Activated CD8-positive, alpha-beta memory T cell treated with anti-CD3 and anti-CD28 coated beads, Interleukin-2, amount 10 ng/mL, durations not matched to agents 7 days and 5 days (primary cell): ENCODE data around the gene RHOT2. TPM values are rescaled to one million over a fixed set of nuclear protein-coding genes. Genes with fewer than 3 reads are reported as not detected.

Source experiments
- ATAC-seq: fragments of 150-1000 bp; cut with Tn5 transposase; one replicate; pipeline ENCODE4 v1.10.0; 2021; ENCODE audit warnings: moderate library complexity
- CTCF ChIA-PET: fragments of 350-600 bp; sonication (Branson Sonifier 250); formaldehyde crosslinking; loops from one replicate; lab custom pipeline; 2021; ENCODE audit warnings: antibody characterized with exemption; lab: Charles Lee
- DNase-seq: peaks from one replicate; pipeline ENCODE4 v3.0.0-alpha.2; 2020
- H3K27ac Mint-ChIP-seq: one replicate; pipeline ENCODE4 v1.8.0; 2021; ENCODE audit warnings: mild to moderate bottlenecking, mixed read lengths
- H3K27me3 Mint-ChIP-seq: one replicate; pipeline ENCODE4 v1.8.0; 2021; ENCODE audit warnings: mixed read lengths
- H3K36me3 Mint-ChIP-seq: one replicate; pipeline ENCODE4 v1.8.0; 2021; ENCODE audit warnings: mild to moderate bottlenecking, mixed read lengths
- H3K4me1 Mint-ChIP-seq: one replicate; pipeline ENCODE4 v1.8.0; 2021; ENCODE audit warnings: mixed read lengths
- H3K4me3 Mint-ChIP-seq: one replicate; pipeline ENCODE4 v1.8.0; 2021; ENCODE audit warnings: mild to moderate bottlenecking, moderate library complexity, mixed read lengths
- H3K9me3 Mint-ChIP-seq: one replicate; pipeline ENCODE4 v1.8.0; 2022; ENCODE audit warnings: low read depth, mixed read lengths
- total RNA-seq, 2 experiments: library from RNA; stranded (reverse); gene quantifications; one replicate each; pipeline ENCODE4 v1.2.3, GENCODE V29; 2021

RHOT2 gene
- total RNA-seq, 2 experiments from 2014 or later = 134 to 168 TPM

- ATAC-seq = no peak
- H3K4me1 Mint-ChIP-seq = no peaks in the 10 kb centered on the region
Measured at GRCh38 chr16:629185-629832, 38.6 kb upstream of the RHOT2 start.

GRCh38 chr16:629833-630248 is 38.1 kb upstream of the RHOT2 start:
- Mint-ChIP-seq H3K4me1 (peaks cover 2% of the 10 kb centered on the region), H3K27me3 (no peaks in the 10 kb centered on the region), H3K36me3 (no peaks in the 10 kb centered on the region), H3K9me3 (no peaks in the 10 kb centered on the region), H3K27ac (no peak overlapping the region), H3K4me3 (no peak overlapping the region)
- no peak for ATAC-seq
- DNase-seq = no peak
- CTCF ChIA-PET = no interaction called here

More at GRCh38 chr16:629185-629832, 38.6 kb upstream of the RHOT2 start:
- DNase-seq = no peak
- no peaks in the 10 kb centered on the region for H3K9me3 Mint-ChIP-seq
- no peak overlapping the region for H3K4me3 Mint-ChIP-seq
- H3K36me3 Mint-ChIP-seq = no peaks in the 10 kb centered on the region
- no peaks in the 10 kb centered on the region for H3K27me3 Mint-ChIP-seq
- no peak overlapping the region for H3K27ac Mint-ChIP-seq
- CTCF ChIA-PET = no interaction called here

- ATAC-seq = no peak
- CTCF ChIA-PET = no interaction called here
- no peak overlapping the region for H3K4me3 Mint-ChIP-seq
Measured at GRCh38 chr16:630249-630814, 37.6 kb upstream of the RHOT2 start.

GRCh38 chr16:630815-631405 is 37.0 kb upstream of the RHOT2 start, which contains the start of gene WFIKKN1:
Gene WFIKKN1, plus strand, starts transcription at chr16:630985. Its CDS starts 269 bp downstream, at chr16:631254.
- Mint-ChIP-seq H3K4me3 (no peak within 1 kb of the TSS), H3K27ac (no peak within 1 kb of the TSS), H3K9me3 (no peaks in the 10 kb centered on the region), H3K4me1 (peaks cover 4% of the 10 kb centered on the region), H3K36me3 (no peaks in the 10 kb centered on the region), H3K27me3 (no peaks in the 10 kb centered on the region)
- CTCF ChIA-PET = no interaction called here
- no peak for ATAC-seq
- DNase-seq = no peak

More at GRCh38 chr16:630249-630814, 37.6 kb upstream of the RHOT2 start:
- Mint-ChIP-seq H3K27me3 (no peaks in the 10 kb centered on the region), H3K9me3 (no peaks in the 10 kb centered on the region), H3K4me1 (peaks cover 4% of the 10 kb centered on the region), H3K27ac (no peak overlapping the region), H3K36me3 (no peaks in the 10 kb centered on the region)
- no peak for DNase-seq

DNA sequence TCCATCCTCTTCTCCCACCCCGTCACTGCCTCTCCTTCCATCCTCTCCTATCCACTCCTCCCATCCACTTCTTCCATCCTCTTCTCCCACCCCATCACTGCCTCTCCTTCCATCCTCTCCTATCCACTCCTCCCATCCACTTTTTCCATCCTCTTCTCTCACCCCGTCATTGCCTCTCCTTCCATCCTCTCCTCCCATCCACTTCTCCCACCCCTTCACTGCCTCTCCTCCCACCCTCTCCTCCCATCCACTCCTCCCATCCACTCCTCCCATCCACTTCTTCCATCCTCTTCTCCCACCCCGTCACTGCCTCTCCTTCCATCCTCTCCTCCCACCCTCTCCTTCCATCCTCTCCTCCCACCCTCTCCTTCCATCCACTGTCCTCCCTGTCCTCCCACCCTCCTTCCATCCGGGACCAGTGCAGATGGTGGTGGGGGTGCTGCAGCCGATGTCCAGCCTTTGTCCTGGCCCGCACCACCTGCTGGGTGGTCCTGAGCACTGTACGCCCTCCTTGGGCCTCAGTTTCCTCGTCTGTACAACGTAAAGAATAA is 36.0 kb upstream of the RHOT2 start:
- no peak for DNase-seq

DNA sequence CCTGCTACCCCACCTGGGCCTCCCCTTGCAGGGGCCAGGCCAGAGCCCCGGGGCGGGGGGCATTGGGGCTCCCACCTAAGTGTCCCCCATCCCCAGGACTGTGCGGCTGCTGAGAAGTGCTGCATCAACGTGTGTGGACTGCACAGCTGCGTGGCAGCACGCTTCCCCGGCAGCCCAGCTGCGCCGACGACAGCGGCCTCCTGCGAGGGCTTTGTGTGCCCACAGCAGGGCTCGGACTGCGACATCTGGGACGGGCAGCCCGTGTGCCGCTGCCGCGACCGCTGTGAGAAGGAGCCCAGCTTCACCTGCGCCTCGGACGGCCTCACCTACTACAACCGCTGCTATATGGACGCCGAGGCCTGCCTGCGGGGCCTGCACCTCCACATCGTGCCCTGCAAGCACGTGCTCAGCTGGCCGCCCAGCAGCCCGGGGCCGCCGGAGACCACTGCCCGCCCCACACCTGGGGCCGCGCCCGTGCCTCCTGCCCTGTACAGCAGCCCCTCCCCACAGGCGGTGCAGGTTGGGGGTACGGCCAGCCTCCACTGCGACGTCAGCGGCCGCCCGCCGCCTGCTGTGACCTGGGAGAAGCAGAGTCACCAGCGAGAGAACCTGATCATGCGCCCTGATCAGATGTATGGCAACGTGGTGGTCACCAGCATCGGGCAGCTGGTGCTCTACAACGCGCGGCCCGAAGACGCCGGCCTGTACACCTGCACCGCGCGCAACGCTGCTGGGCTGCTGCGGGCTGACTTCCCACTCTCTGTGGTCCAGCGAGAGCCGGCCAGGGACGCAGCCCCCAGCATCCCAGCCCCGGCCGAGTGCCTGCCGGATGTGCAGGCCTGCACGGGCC is 35.2 kb upstream of the RHOT2 start:
- Mint-ChIP-seq H3K4me1 (peaks cover 8% of the 10 kb centered on the region), H3K36me3 (no peaks in the 10 kb centered on the region), H3K27ac (no peak overlapping the region), H3K9me3 (no peaks in the 10 kb centered on the region), H3K4me3 (no peak overlapping the region), H3K27me3 (no peaks in the 10 kb centered on the region)
- CTCF ChIA-PET = no interaction called here
- ATAC-seq (no peak), DNase-seq (no peak)

More for the DNA sequence above, 36.0 kb upstream of the RHOT2 start:
- ATAC-seq = no peak
- CTCF ChIA-PET = no interaction called here
- Mint-ChIP-seq H3K36me3 (no peaks in the 10 kb centered on the region), H3K9me3 (no peaks in the 10 kb centered on the region), H3K27ac (no peak overlapping the region), H3K27me3 (no peaks in the 10 kb centered on the region), H3K4me1 (peaks cover 4% of the 10 kb centered on the region), H3K4me3 (no peak overlapping the region)

- no peak overlapping the region for H3K4me3 Mint-ChIP-seq
- ATAC-seq = no peak
- H3K27ac Mint-ChIP-seq = no peak overlapping the region
- CTCF ChIA-PET = no interaction called here
- H3K27me3 Mint-ChIP-seq = no peaks in the 10 kb centered on the region
- H3K36me3 Mint-ChIP-seq = no peaks in the 10 kb centered on the region
- no peaks in the 10 kb centered on the region for H3K9me3 Mint-ChIP-seq
- no peak for DNase-seq
- H3K4me1 Mint-ChIP-seq = peaks cover 8% of the 10 kb centered on the region
Measured at GRCh38 chr16:633336-634050, 34.4 kb upstream of the RHOT2 start.

DNA sequence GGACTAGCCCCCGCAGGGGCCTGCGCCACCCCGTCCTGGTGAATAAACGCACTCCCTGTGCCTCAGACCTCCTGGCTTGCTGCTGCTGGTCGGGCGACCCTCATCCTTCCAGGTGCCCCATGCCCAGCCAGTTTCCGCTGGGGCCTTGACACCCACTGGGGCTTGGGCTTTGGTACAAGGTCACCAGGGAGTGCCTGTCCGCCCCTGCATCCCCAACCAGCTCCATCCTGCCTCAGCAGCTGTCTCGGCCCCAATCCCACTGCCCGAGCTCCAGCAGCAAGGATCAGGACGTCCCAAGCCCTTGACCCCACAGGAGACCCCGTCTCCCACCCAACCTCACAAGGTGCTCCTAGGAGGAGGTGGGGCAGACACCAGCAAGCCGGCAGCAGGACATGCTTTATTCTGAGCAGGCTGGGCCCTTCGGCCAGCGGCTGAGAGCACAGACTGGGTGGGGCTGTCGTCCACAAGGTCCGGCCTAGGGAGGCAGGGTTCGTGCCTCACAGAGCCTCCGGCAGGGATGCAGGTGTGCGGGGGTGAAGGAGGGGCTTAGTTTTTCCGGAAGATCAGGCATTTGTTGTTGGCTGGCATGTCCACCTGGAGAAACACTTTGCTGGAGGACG is 33.8 kb upstream of the RHOT2 start:
- H3K27ac Mint-ChIP-seq = no peak overlapping the region
- peaks cover 8% of the 10 kb centered on the region for H3K4me1 Mint-ChIP-seq
- H3K9me3 Mint-ChIP-seq = no peaks in the 10 kb centered on the region
- CTCF ChIA-PET = no interaction called here
- no peak for ATAC-seq
- DNase-seq = no peak
- peak overlapping the region; percentile 18 for H3K4me3 Mint-ChIP-seq
- no peaks in the 10 kb centered on the region for H3K36me3 Mint-ChIP-seq
- no peaks in the 10 kb centered on the region for H3K27me3 Mint-ChIP-seq

DNA sequence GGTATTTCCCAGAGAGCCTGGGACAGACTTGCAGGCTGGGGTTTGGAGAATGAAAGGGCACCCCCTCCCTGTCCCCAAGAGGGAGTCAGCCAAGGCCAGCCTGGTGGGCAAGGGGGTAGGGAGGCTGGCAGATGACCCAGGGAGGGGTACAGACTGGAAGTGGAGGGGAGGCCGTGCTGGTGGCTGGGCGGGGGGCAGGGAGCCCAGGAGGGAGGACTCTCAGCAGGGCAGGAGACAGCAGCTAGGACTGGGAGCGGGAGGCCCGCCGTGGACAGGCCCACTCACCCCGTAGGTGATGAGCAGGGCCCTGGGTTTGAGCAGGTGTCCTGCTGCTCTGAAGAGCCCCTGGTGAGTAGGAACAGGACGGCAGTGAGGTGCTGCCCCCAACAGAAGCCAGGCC is 32.9 kb upstream of the RHOT2 start:
- Mint-ChIP-seq H3K36me3 (no peaks in the 10 kb centered on the region), H3K4me1 (peaks cover 8% of the 10 kb centered on the region), H3K4me3 (peak overlapping the region; percentile 83), H3K27me3 (no peaks in the 10 kb centered on the region), H3K9me3 (no peaks in the 10 kb centered on the region), H3K27ac (peak overlapping the region; percentile 40)
- DNase-seq (no peak), ATAC-seq (no peak)
- CTCF ChIA-PET = no interaction called here

GRCh38 chr16:635573-636205 is 32.2 kb upstream of the RHOT2 start:
- Mint-ChIP-seq H3K27ac (no peak overlapping the region), H3K4me1 (peaks cover 8% of the 10 kb centered on the region), H3K27me3 (no peaks in the 10 kb centered on the region), H3K4me3 (peak overlapping the region; percentile 83), H3K9me3 (no peaks in the 10 kb centered on the region), H3K36me3 (no peaks in the 10 kb centered on the region)
- peak; percentile 4 for ATAC-seq
- CTCF ChIA-PET = interaction anchor here (0.8 to 1.6 kb wide), 9 partner anchors 29 to 153 kb away, joined by 3 to 4 read pairs (median 3); partner anchors contain the start of genes ANTKMT, CAPN15, CHTF18 and RPUSD1
- no peak for DNase-seq

GRCh38 chr16:636206-637080 is 31.5 kb upstream of the RHOT2 start, which contains the start of gene METTL26:
Gene METTL26, minus strand, starts transcription at chr16:636305. Its CDS starts 15 bp downstream, at chr16:636290.
- ATAC-seq (peak; percentile 85), DNase-seq (peak; percentile 96)
- CTCF ChIA-PET = interaction anchor here (0.8 to 1.6 kb wide), 12 partner anchors 12 to 152 kb away, joined by 3 to 6 read pairs (median 3); partner anchors contain the start of genes ANTKMT, CAPN15, CHTF18 and RPUSD1
- no peaks in the 10 kb centered on the region for H3K36me3 Mint-ChIP-seq
- no peaks in the 10 kb centered on the region for H3K27me3 Mint-ChIP-seq
- H3K4me3 Mint-ChIP-seq = peak within 1 kb of the TSS; percentile 83
- H3K27ac Mint-ChIP-seq = peak within 1 kb of the TSS; percentile 93
- no peaks in the 10 kb centered on the region for H3K9me3 Mint-ChIP-seq
- peaks cover 8% of the 10 kb centered on the region for H3K4me1 Mint-ChIP-seq
